ENCODE data around the gene STAT6.

The STAT6 gene

DNA sequence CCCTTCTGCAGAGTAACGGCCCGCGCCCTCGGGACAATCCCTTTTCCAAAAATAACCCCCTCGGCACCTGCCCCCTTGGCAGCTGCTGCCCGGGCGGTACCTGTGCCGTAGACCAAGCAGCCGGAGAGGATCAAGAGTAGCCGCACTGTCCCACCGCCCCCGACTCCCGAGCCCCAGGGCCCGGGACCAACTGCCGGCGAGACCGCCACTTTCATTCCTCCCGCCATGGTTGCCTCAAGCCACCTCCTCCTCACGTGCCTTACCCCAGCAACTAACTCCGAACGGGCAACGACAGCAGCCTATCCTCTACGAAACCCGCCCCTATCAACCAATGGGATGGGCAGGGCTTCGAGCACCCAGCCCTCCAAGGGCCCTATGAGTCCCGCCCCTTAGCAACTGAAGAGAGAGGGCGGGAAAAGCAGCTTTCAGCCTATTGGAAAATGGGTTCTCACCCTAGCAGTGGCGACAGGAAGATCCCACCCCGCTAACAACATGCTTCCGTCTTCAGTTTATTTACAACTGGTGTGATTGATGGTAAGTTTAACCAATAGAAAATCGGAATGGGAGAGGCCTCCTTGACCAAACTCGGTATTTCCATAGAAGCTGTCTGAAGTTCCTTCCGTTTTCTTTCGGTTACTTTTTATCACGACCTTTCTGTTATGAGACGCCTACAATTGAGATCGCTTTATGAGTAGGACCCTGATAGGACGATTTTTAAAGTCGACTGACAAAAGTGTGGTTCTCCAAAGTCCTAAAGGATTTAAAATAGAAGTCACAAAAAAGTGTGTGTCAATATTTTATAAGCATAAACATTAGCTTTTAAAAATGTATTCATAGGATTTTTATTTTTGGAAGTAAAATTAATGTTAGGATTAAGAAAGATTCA is 32.4 kb downstream of the STAT6 start, which contains the start of gene NEMP1 (continued):
- peak; percentile 88 for TF ChIP-seq KLF16 (tag by site-specific recombination; IDR thresholded peaks at IDR 0.05)
- peak; percentile 89 for TF ChIP-seq YY2 (tag by site-specific recombination; IDR thresholded peaks at IDR 0.05)
- peak; percentile 46; the same call in 1 of the 2 replicates for TF ChIP-seq ZNF2 (tag by site-specific recombination; IDR thresholded peaks at IDR 0.05)
- TF ChIP-seq GLIS2 (tag by site-specific recombination; IDR thresholded peaks at IDR 0.05), result peak; percentile 57; the same call in 1 of the 2 replicates
- peak; percentile 81 for TF ChIP-seq ZNF660 (tag by site-specific recombination; IDR thresholded peaks at IDR 0.05)
- TF ChIP-seq GLI4 (tag by site-specific recombination; IDR thresholded peaks at IDR 0.05), result no peak
- TF ChIP-seq ZNF391 (tag by site-specific recombination; IDR thresholded peaks at IDR 0.05; ENCODE audit: borderline replicate concordance, low read depth), result peak; percentile 76; the same call in 1 of the 2 replicates
- TF ChIP-seq ZNF114 (tag by site-specific recombination; IDR thresholded peaks at IDR 0.05), result no peak
- no peak for TF ChIP-seq ZNF610 (tag by site-specific recombination; IDR thresholded peaks at IDR 0.05; ENCODE audit: borderline replicate concordance)
- no peak for TF ChIP-seq REST (tag by site-specific recombination; IDR thresholded peaks at IDR 0.05)
- no peak for TF ChIP-seq ZNF530 (tag by site-specific recombination; IDR thresholded peaks at IDR 0.05; ENCODE audit: low read depth)
- TF ChIP-seq KLF7 (tag by site-specific recombination; IDR thresholded peaks at IDR 0.05; ENCODE audit: borderline replicate concordance), result peak; percentile 91
- peak; percentile 28; the same call in 1 of the 2 replicates for TF ChIP-seq ZNF843 (tag by site-specific recombination; IDR thresholded peaks at IDR 0.05)
- no peak for TF ChIP-seq OVOL3 (tag by site-specific recombination; IDR thresholded peaks at IDR 0.05)
- TF ChIP-seq, protein P1, sequence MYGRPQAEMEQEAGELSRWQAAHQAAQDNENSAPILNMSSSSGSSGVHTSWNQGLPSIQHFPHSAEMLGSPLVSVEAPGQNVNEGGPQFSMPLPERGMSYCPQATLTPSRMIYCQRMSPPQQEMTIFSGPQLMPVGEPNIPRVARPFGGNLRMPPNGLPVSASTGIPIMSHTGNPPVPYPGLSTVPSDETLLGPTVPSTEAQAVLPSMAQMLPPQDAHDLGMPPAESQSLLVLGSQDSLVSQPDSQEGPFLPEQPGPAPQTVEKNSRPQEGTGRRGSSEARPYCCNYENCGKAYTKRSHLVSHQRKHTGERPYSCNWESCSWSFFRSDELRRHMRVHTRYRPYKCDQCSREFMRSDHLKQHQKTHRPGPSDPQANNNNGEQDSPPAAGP (tag by site-specific recombination; IDR thresholded peaks at IDR 0.05), result peak; percentile 67
- peak; percentile 90 for TF ChIP-seq KLF8 (tag by site-specific recombination; IDR thresholded peaks at IDR 0.05)
- peak; percentile 70; the same call in 1 of the 2 replicates for TF ChIP-seq ZNF324 (tag by site-specific recombination; IDR thresholded peaks at IDR 0.05)
- TF ChIP-seq YY1 (tag by site-specific recombination; IDR thresholded peaks at IDR 0.05), result peak; percentile 77
- peak; percentile 96 for TF ChIP-seq SP3 (tag by site-specific recombination; IDR thresholded peaks at IDR 0.05)
- TF ChIP-seq GLI2 (tag by site-specific recombination; IDR thresholded peaks at IDR 0.05; ENCODE audit: borderline replicate concordance, low read depth), result no peak
- TF ChIP-seq, protein P2, sequence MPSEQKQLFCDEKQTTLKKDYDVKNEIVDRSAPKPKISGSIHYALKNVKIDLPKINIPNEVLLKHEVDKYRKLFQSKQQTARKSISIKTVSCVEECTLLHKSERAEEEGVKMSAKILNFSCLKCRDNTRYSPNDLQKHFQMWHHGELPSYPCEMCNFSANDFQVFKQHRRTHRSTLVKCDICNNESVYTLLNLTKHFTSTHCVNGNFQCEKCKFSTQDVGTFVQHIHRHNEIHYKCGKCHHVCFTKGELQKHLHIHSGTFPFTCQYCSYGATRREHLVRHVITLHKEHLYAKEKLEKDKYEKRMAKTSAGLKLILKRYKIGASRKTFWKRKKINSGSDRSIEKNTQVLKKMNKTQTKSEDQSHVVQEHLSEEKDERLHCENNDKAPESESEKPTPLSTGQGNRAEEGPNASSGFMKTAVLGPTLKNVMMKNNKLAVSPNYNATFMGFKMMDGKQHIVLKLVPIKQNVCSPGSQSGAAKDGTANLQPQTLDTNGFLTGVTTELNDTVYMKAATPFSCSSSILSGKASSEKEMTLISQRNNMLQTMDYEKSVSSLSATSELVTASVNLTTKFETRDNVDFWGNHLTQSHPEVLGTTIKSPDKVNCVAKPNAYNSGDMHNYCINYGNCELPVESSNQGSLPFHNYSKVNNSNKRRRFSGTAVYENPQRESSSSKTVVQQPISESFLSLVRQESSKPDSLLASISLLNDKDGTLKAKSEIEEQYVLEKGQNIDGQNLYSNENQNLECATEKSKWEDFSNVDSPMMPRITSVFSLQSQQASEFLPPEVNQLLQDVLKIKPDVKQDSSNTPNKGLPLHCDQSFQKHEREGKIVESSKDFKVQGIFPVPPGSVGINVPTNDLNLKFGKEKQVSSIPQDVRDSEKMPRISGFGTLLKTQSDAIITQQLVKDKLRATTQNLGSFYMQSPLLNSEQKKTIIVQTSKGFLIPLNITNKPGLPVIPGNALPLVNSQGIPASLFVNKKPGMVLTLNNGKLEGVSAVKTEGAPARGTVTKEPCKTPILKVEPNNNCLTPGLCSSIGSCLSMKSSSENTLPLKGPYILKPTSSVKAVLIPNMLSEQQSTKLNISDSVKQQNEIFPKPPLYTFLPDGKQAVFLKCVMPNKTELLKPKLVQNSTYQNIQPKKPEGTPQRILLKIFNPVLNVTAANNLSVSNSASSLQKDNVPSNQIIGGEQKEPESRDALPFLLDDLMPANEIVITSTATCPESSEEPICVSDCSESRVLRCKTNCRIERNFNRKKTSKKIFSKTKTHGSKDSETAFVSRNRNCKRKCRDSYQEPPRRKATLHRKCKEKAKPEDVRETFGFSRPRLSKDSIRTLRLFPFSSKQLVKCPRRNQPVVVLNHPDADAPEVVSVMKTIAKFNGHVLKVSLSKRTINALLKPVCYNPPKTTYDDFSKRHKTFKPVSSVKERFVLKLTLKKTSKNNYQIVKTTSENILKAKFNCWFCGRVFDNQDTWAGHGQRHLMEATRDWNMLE (tag by site-specific recombination; conservative IDR thresholded peaks at IDR 0.05; ENCODE audit: low read depth), result peak; percentile 68
- no peak for TF ChIP-seq ZNF146 (tag by site-specific recombination; IDR thresholded peaks at IDR 0.05)
- TF ChIP-seq EGR2 (tag by site-specific recombination; IDR thresholded peaks at IDR 0.05; ENCODE audit: low read depth), result peak; percentile 57; the same call in 1 of the 2 replicates
- TF ChIP-seq ZBTB17 (tag by site-specific recombination; IDR thresholded peaks at IDR 0.05), result peak; percentile 93
- TF ChIP-seq KLF10 (tag by site-specific recombination; IDR thresholded peaks at IDR 0.05), result peak; percentile 44; the same call in 1 of the 2 replicates
- peak; percentile 47; the same call in 1 of the 2 replicates for TF ChIP-seq ZNF24 (tag by site-specific recombination; IDR thresholded peaks at IDR 0.05)
- peak; percentile 29 for TF ChIP-seq PRDM1 (tag by site-specific recombination; IDR thresholded peaks at IDR 0.05)
- peak; percentile 87 for TF ChIP-seq ZBTB8A (tag by site-specific recombination; IDR thresholded peaks at IDR 0.05)
- TF ChIP-seq ZBTB26 (tag by site-specific recombination; optimal IDR thresholded peaks at IDR 0.05), result peak; percentile 19
- TF ChIP-seq GLIS1 (tag by site-specific recombination; IDR thresholded peaks at IDR 0.05), result peak; percentile 31; the same call in 1 of the 2 replicates
